PC-3 (cell line): ENCODE results near the gene AHNAK2.

Experiments used
- EZH2phosphoT487 ChIP-seq: fragments of 300-600 bp; sonication (generic); IDR thresholded peaks from 2 replicates; pipeline ENCODE4 v1.6.1; 2018; ENCODE audit warnings: mild to moderate bottlenecking, antibody characterized with exemption, low read length, borderline replicate concordance
- TF ChIP-seq, protein P1 (sequence below): fragments of 300-600 bp; sonication (generic); conservative IDR thresholded peaks from 2 replicates; pipeline ENCODE4 v1.5.1; 2017; ENCODE audit warnings: antibody characterized with exemption, low read depth, mild to moderate bottlenecking, low read length

GRCh38 chr14:104936361-104937155 lies 41.6 kb downstream of the AHNAK2 start:
- TF ChIP-seq, protein P1, sequence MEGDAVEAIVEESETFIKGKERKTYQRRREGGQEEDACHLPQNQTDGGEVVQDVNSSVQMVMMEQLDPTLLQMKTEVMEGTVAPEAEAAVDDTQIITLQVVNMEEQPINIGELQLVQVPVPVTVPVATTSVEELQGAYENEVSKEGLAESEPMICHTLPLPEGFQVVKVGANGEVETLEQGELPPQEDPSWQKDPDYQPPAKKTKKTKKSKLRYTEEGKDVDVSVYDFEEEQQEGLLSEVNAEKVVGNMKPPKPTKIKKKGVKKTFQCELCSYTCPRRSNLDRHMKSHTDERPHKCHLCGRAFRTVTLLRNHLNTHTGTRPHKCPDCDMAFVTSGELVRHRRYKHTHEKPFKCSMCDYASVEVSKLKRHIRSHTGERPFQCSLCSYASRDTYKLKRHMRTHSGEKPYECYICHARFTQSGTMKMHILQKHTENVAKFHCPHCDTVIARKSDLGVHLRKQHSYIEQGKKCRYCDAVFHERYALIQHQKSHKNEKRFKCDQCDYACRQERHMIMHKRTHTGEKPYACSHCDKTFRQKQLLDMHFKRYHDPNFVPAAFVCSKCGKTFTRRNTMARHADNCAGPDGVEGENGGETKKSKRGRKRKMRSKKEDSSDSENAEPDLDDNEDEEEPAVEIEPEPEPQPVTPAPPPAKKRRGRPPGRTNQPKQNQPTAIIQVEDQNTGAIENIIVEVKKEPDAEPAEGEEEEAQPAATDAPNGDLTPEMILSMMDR = no peak
- no peak for TF ChIP-seq EZH2phosphoT487
